GM19240 (cell line): Measurements from ENCODE around the gene CETN3.
"Not testable (repeated sequence)": the region's sequence is repeated elsewhere in the genome, so short reads cannot be mapped to it uniquely, and the experiment has no call there.

Experiments
- DNase-seq: peaks from one replicate; pipeline ENCODE4 v3.0.0; 2011; ENCODE audit warnings: low spot score; ENCODE audit not compliant: insufficient read length

CETN3 gene

GRCh38 chr5:90383903-90384302 lies 25.7 kb downstream of the CETN3 start:
- DNase-seq: no peak

GRCh38 chr5:90381213-90381929 lies 28.2 kb downstream of the CETN3 start:
- DNase-seq: no peak

- DNase-seq: no peak
Measured at GRCh38 chr5:90379652-90380051, 29.9 kb downstream of the CETN3 start.

GRCh38 chr5:90378752-90379151 lies 30.8 kb downstream of the CETN3 start:
- DNase-seq: no peak

GRCh38 chr5:90371269-90371668 lies 38.3 kb downstream of the CETN3 start:
- DNase-seq: not testable (repeated sequence)

GRCh38 chr5:90368454-90369246 lies 40.9 kb downstream of the CETN3 start:
- no peak for DNase-seq

GRCh38 chr5:90367879-90368278 lies 41.7 kb downstream of the CETN3 start:
- no peak for DNase-seq

- DNase-seq: no peak
Measured at GRCh38 chr5:90366948-90367347, 42.6 kb downstream of the CETN3 start.

- DNase-seq: no peak
Measured at GRCh38 chr5:90365328-90365727, 44.2 kb downstream of the CETN3 start.

- DNase-seq: no peak
Measured at GRCh38 chr5:90359073-90359920, 50.3 kb downstream of the CETN3 start.

- no peak for DNase-seq
Measured at GRCh38 chr5:90356622-90357021, 52.9 kb downstream of the CETN3 start.

GRCh38 chr5:90356176-90356575 lies 53.4 kb downstream of the CETN3 start:
- DNase-seq: no peak

GRCh38 chr5:90355635-90356034 lies 53.9 kb downstream of the CETN3 start:
- DNase-seq: no peak

GRCh38 chr5:90353254-90353653 lies 56.3 kb downstream of the CETN3 start:
- DNase-seq: no peak

GRCh38 chr5:90351101-90351500 lies 58.5 kb downstream of the CETN3 start:
- DNase-seq: no peak

GRCh38 chr5:90347462-90347861 lies 62.1 kb downstream of the CETN3 start:
- DNase-seq: no peak

- no peak for DNase-seq
Measured at GRCh38 chr5:90345684-90346083, 63.9 kb downstream of the CETN3 start.

GRCh38 chr5:90344689-90345088 lies 64.9 kb downstream of the CETN3 start:
- no peak for DNase-seq

GRCh38 chr5:90343731-90344130 lies 65.8 kb downstream of the CETN3 start:
- not testable (repeated sequence) for DNase-seq

- no peak for DNase-seq
Measured at GRCh38 chr5:90342576-90342975, 67.0 kb downstream of the CETN3 start.
